Esophagus squamous epithelium (tissue), 4 donors: ENCODE results near the gene FBXL5.

Experiments
- CTCF ChIP-seq, 6 experiments: fragments of 450-650 bp in 4 of 6; fragments of 200-600 bp in 2 of 6; sonication (generic) in 2 of 6; IDR thresholded peaks; one replicate each; pipeline ENCODE4 v1.5.1; 2016 to 2019; ENCODE audit warnings: antibody characterized with exemption in 6 of 6, mild to moderate bottlenecking in 4 of 6, moderate library complexity in 4 of 6
- POLR2A ChIP-seq, 4 donors: fragments of 450-650 bp; IDR thresholded peaks; one replicate each; pipeline ENCODE4 v1.6.1; 2017; ENCODE audit warnings: antibody characterized with exemption in 4 of 4, mild to moderate bottlenecking in 4 of 4, moderate library complexity in 3 of 4

GRCh38 chr4:15585331-15585730 is 69.8 kb downstream of the FBXL5 start:
- TF ChIP-seq POLR2A (IDR thresholded peaks at IDR 0.05) (no peak), CTCF (IDR thresholded peaks at IDR 0.05) (no peak)
